K562 (cell line): ENCODE results near the gene LYPD5. TPM values are rescaled to one million over a fixed set of nuclear protein-coding genes. Genes with fewer than 3 reads are reported as not detected.
A peak's percentile ranks its signal among the peaks of the same experiment; 100 is the strongest.

Experiments
- CCAR2 ChIP-seq: fragments of 200-400 bp; formaldehyde crosslinking; IDR thresholded peaks from 2 replicates; pipeline ENCODE4 v1.6.1; 2017; ENCODE audit warnings: mild to moderate bottlenecking, low read depth, low read length
- MAZ ChIP-seq, 2 experiments: fragments of 450-650 bp in 1 of 2; sonication (generic) in 1 of 2; formaldehyde crosslinking; IDR thresholded peaks in 1 of 2; conservative IDR thresholded peaks in 1 of 2; 2 replicates each; pipeline versions ENCODE4 v1.4.0 to v1.5.0; 2020; ENCODE audit warnings: mild to moderate bottlenecking in 1 of 2, missing genetic modification reagents in 1 of 2
- OTX1 ChIP-seq: fragments of 450-650 bp; formaldehyde crosslinking; IDR thresholded peaks from 2 replicates; pipeline ENCODE4 v1.4.0; 2022; ENCODE audit warnings: mild to moderate bottlenecking
- PRMT5 ChIP-seq: sonication (generic); formaldehyde crosslinking; IDR thresholded peaks from 2 replicates; pipeline ENCODE4 v1.5.0; 2020; ENCODE audit warnings: missing genetic modification reagents
- SAFB ChIP-seq: fragments of 200-400 bp; formaldehyde crosslinking; IDR thresholded peaks from 2 replicates; pipeline ENCODE4 v1.6.1; 2017; ENCODE audit warnings: low read depth, low read length, borderline replicate concordance
- SRSF9 ChIP-seq: fragments of 200-400 bp; formaldehyde crosslinking; IDR thresholded peaks from 2 replicates; pipeline ENCODE4 v1.6.1; 2017; ENCODE audit warnings: low read depth, low read length, borderline replicate concordance
- ZBTB40 ChIP-seq, 2 experiments: fragments of 450-650 bp in 1 of 2; sonication (generic) in 1 of 2; formaldehyde crosslinking in 1 of 2; IDR thresholded peaks; 2 replicates each; pipeline versions ENCODE4 v1.7.1 to v1.9.0; 2016 to 2022; ENCODE audit warnings: inconsistent platforms in 1 of 2, mild to moderate bottlenecking in 1 of 2, missing genetic modification reagents in 1 of 2
- polyA plus RNA-seq, 8 experiments: library from polyadenylated mRNA; depleted of rRNA in 4 of 8; stranded (reverse) in 5 of 8; unstranded in 3 of 8; fragments of >200 nt; fragmentation: Nextera tagmentation in 2 of 8; fragmentation: Illumina TruSeq in 1 of 8; extraction: Ambion mirVana in 2 of 8; extraction: Trizol in 1 of 8; gene quantifications; 2 replicates each; pipeline versions ENCODE4 v1.2.1 to v1.2.3, GENCODE V29; 2011 to 2014; ENCODE audit warnings: inconsistent platforms in 1 of 8, missing spikeins in 1 of 8
- total RNA-seq, 7 experiments: library from RNA; depleted of rRNA in 6 of 7; stranded (reverse); fragments of >200 nt in 6 of 7; fragmentation: Illumina TruSeq in 2 of 7; extraction: Trizol in 2 of 7; gene quantifications; 2 replicates each; pipeline versions ENCODE4 v1.2.1 to v1.2.3, GENCODE V29; 2011 to 2021; ENCODE audit warnings: low replicate concordance in 1 of 7
- TF ChIP-seq, protein P1 (sequence below): fragments of 450-650 bp; IDR thresholded peaks from 2 replicates; pipeline ENCODE4 v1.6.1; 2018; ENCODE audit not compliant: partially characterized antibody

Gene LYPD5
- total and polyA plus RNA-seq, 9 of the 15 experiments (the other 6 are each of a cell fraction or from before 2014, with no cell fraction given): 0.03 to 0.22 (median 0.10) TPM; not detected in 3

DNA sequence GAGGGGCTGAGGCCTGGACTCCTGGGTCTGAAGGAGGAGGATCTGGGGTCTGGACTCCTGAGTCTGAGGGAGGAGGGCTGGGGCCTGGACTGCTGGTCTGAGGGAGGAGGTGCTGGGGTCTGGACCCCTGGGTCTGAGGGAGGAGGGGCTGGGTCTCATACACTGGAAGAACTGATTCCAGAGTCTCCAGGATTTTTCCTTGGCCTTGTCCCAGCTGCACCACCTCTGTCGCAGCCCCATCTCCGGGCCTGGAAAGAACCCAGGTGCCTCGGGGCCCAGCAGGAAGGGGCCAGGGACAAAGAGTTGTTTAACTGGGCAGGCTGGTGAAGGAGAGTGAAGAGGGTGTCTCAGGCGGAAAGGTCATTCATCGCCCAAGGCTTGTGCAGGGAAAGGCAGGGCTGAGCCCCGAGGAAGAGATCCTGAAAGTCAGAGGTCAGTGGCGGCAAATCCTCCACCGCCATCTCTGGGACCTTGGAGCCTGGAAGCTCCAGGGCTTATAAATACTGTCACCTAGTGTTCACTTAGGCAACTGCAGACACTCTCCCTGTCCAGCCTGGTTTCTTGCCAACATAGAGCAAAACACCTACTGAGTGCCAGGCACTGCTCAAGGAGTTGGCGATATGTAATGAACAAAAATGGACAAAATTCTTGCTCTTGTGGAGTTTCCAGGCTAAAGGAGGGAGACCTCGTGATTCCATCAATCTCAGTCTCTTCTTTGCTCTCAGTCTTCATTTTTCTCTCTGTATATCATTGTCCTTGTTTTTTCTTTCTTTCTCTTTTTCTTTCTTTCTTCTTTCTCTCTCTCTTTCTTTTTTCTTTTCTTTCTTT lies 17.1 kb downstream of the LYPD5 start (continued):
- peak in 1 of 2 experiments; percentile 52; a peak in 1 of 4 replicates for TF ChIP-seq MAZ (CRISPR knock-in tag; conservative IDR thresholded peaks at IDR 0.05 in 1 of 2, IDR thresholded peaks at IDR 0.05 in 1 of 2)
- no peak for TF ChIP-seq SRSF9
- TF ChIP-seq, protein P1, sequence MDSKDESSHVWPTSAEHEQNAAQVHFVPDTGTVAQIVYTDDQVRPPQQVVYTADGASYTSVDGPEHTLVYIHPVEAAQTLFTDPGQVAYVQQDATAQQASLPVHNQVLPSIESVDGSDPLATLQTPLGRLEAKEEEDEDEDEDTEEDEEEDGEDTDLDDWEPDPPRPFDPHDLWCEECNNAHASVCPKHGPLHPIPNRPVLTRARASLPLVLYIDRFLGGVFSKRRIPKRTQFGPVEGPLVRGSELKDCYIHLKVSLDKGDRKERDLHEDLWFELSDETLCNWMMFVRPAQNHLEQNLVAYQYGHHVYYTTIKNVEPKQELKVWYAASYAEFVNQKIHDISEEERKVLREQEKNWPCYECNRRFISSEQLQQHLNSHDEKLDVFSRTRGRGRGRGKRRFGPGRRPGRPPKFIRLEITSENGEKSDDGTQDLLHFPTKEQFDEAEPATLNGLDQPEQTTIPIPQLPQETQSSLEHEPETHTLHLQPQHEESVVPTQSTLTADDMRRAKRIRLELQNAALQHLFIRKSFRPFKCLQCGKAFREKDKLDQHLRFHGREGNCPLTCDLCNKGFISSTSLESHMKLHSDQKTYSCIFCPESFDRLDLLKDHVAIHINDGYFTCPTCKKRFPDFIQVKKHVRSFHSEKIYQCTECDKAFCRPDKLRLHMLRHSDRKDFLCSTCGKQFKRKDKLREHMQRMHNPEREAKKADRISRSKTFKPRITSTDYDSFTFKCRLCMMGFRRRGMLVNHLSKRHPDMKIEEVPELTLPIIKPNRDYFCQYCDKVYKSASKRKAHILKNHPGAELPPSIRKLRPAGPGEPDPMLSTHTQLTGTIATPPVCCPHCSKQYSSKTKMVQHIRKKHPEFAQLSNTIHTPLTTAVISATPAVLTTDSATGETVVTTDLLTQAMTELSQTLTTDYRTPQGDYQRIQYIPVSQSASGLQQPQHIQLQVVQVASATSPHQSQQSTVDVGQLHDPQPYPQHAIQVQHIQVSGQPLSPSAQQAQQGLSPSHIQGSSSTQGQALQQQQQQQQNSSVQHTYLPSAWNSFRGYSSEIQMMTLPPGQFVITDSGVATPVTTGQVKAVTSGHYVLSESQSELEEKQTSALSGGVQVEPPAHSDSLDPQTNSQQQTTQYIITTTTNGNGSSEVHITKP: no peak
- no peak for TF ChIP-seq OTX1 (CRISPR knock-in tag)
- TF ChIP-seq PRMT5 (CRISPR knock-in tag): no peak
- no peak for TF ChIP-seq SAFB
- no peak for TF ChIP-seq CCAR2
- no peak for TF ChIP-seq ZBTB40 (IDR thresholded peaks at IDR 0.05)
- no peak for TF ChIP-seq ZBTB40 (CRISPR knock-in tag; IDR thresholded peaks at IDR 0.05)
